ENCODE measurements around the gene BBLN. TPM values are rescaled to one million over a fixed set of nuclear protein-coding genes. Genes with fewer than 3 reads are reported as not detected.

Gene BBLN
- total and polyA plus RNA-seq, 2 of the 4 experiments (the other 2 are of a cell fraction), result 25.1 to 103 TPM

DNA sequence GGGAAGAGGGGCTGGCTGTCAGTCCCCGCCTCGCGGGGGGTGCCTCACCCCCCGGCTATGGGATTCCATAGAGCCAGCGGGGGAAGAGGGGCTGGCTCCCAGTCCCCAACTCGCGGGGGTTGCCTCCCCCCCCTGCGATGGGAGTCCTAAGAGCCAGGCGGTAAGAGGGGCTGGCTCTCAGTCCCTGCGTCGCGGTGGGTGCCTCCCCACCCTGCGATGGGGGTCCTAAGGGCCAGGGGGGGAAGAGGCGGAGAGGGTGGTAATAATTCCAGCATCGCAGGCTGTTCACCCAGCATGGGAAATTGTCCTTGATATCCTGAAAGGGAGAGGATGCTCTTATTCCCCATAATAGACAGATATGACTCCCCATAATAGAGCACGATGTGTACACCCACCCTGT lies 20.4 kb upstream of the BBLN start:
- dilution Hi-C loops (cut with HindIII; ENCODE audit: low sequenced_read_pairs, unreplicated experiment) (no loop called here), intact Hi-C loops (cut with micrococcal nuclease) (no loop called here), in situ Hi-C loops (cut with MboI; ENCODE audit: low sequenced_read_pairs) (no loop called here)
- Histone ChIP-seq H3K4ac (ENCODE audit: low read depth, low read length) (no peak overlapping the region), H2BK15ac (ENCODE audit: low read depth, low read length) (no peak overlapping the region), H3K56ac (ENCODE audit: extremely low read depth, insufficient read depth, low read length) (no peak overlapping the region), H4K5ac (ENCODE audit: low read depth, low read length) (no peak overlapping the region), H4K20me1 (ENCODE audit: insufficient read depth, low read length) (0 out of 2 replicates have a peak, but pooled peaks cover 4% of the 10 kb centered on the region), H3K27ac (ENCODE audit: insufficient read depth, low read length) (no peak overlapping the region), H2AFZ (replicated peaks; ENCODE audit: low read length, poor library complexity) (no peak overlapping the region), H3K14ac (replicated peaks; ENCODE audit: low read depth, low read length) (no peak overlapping the region), H3K18ac (ENCODE audit: low read depth, low read length) (no peak overlapping the region), H4K91ac (ENCODE audit: insufficient read depth, low read depth, low read length) (no peak overlapping the region), H2BK20ac (ENCODE audit: low read depth, low read length) (no peak overlapping the region), H2BK5ac (ENCODE audit: low read depth, low read length, poor library complexity, severe bottlenecking) (no peak overlapping the region), H3K4me3 (ENCODE audit: insufficient read depth, low read depth, low read length) (no peak overlapping the region), H3K79me1 (ENCODE audit: low read depth in 1 of 2, low read length in 2 of 2) (no peaks in the 10 kb centered on the region), H3K4me2 (ENCODE audit: low read depth, low read length) (no peak overlapping the region), H3K9me1 (ENCODE audit: insufficient read depth, low read length) (peaks cover 11% of the 10 kb centered on the region), H2AK5ac (ENCODE audit: low read depth, low read length) (no peak overlapping the region), H2AK9ac (replicated peaks; ENCODE audit: low read depth, low read length, poor library complexity) (no peak overlapping the region), H4K8ac (ENCODE audit: low read depth in 2 of 2, low read length in 2 of 2) (no peak overlapping the region), H2BK120ac (ENCODE audit: low read depth, low read length) (no peak overlapping the region), H3K4me1 (ENCODE audit: control insufficient read depth, insufficient read depth, low read length) (peaks cover 6% of the 10 kb centered on the region), H3K23ac (ENCODE audit: low read depth, low read length) (no peak overlapping the region), H3K36me3 (ENCODE audit: control insufficient read depth, insufficient read depth, low read length) (no peaks in the 10 kb centered on the region), H3K9me3 (ENCODE audit: control insufficient read depth, insufficient read depth, low read length) (no peaks in the 10 kb centered on the region), H3K9ac (ENCODE audit: low read depth, low read length) (no peak overlapping the region), H3K27me3 (ENCODE audit: control insufficient read depth, insufficient read depth, low read length) (peaks cover 5% of the 10 kb centered on the region)
- no CpG with 5 or more reads among the region's 16 CpGs for WGBS, 2 experiments (ENCODE audit: extremely low coverage in 2 of 2, insufficient read length in 1 of 2)
- no peak for TF ChIP-seq SMC3 (IDR thresholded peaks at IDR 0.05; ENCODE audit: low read depth, low read length)
- ATAC-seq (ENCODE audit: low read depth) (no peak), DNase-seq (no peak)
- BruUV-seq (replicated peaks), result no TSS peak
- POLR2A ChIA-PET (ENCODE audit: unreplicated experiment), result no interaction called here
- CTCF ChIA-PET, result no interaction called here
